Ectodermal cell (in vitro differentiated cells): ENCODE results near the gene CDCP1.

Experiments used
- H3K27ac ChIP-seq: 2 replicates; pipeline ENCODE4 v1.7.0; 2013; ENCODE audit warnings: mild to moderate bottlenecking, low read depth, low read length; ENCODE audit not compliant: insufficient read depth, poor library complexity, severe bottlenecking
- H3K27me3 ChIP-seq: 2 replicates; pipeline ENCODE4 v1.7.0; 2013; ENCODE audit warnings: mild to moderate bottlenecking, low read length; ENCODE audit not compliant: insufficient read depth, control insufficient read depth, poor library complexity, severe bottlenecking
- H3K36me3 ChIP-seq: one replicate; pipeline ENCODE4 v1.7.0; 2013; ENCODE audit warnings: low read length; ENCODE audit not compliant: control insufficient read depth, insufficient read depth
- H3K4me1 ChIP-seq: one replicate; pipeline ENCODE4 v1.7.0; 2013; ENCODE audit warnings: low read length; ENCODE audit not compliant: control insufficient read depth, insufficient read depth
- H3K4me3 ChIP-seq: 2 replicates; pipeline ENCODE4 v1.7.0; 2013; ENCODE audit warnings: low read depth, low read length, control low read depth; ENCODE audit not compliant: insufficient read depth
- H3K9me3 ChIP-seq: 2 replicates; pipeline ENCODE4 v1.7.0; 2013; ENCODE audit warnings: mild to moderate bottlenecking, low read length, moderate library complexity; ENCODE audit not compliant: control insufficient read depth
- WGBS, 2 experiments: methylation state at CpG; one replicate each; pipeline ENCODE4 v1.1.7; 2013; ENCODE audit warnings: missing lambda C conversion rate in 2 of 2; 5-methylcytosine and 5-hydroxymethylcytosine counted together

The CDCP1 gene

GRCh38 chr3:45103334-45103733 is 42.8 kb downstream of the CDCP1 start:
- H3K36me3 ChIP-seq, result no peaks in the 10 kb centered on the region
- H3K9me3 ChIP-seq, result no peaks in the 10 kb centered on the region
- H3K4me1 ChIP-seq, result no peaks in the 10 kb centered on the region
- H3K4me3 ChIP-seq, result no peak overlapping the region
- no peaks in the 10 kb centered on the region for H3K27me3 ChIP-seq
- no peak overlapping the region for H3K27ac ChIP-seq
- whole genome bisulfite sequencing, 2 experiments, result 98 to 100% methylated on average over 2 of the region's 2 CpGs

- Histone ChIP-seq H3K4me3 (no peak overlapping the region), H3K36me3 (no peaks in the 10 kb centered on the region), H3K27ac (no peak overlapping the region), H3K27me3 (no peaks in the 10 kb centered on the region), H3K4me1 (no peaks in the 10 kb centered on the region), H3K9me3 (no peaks in the 10 kb centered on the region)
- WGBS, 2 experiments, result 92 to 97% methylated on average over 3 of the region's 3 CpGs
These were observed 45.2 kb downstream of the CDCP1 start for GRCh38 chr3:45100981-45101407.

GRCh38 chr3:45098310-45098709 is 47.9 kb downstream of the CDCP1 start:
- no peaks in the 10 kb centered on the region for H3K36me3 ChIP-seq
- H3K4me1 ChIP-seq, result no peaks in the 10 kb centered on the region
- no peaks in the 10 kb centered on the region for H3K27me3 ChIP-seq
- H3K27ac ChIP-seq, result no peak overlapping the region
- no peaks in the 10 kb centered on the region for H3K9me3 ChIP-seq
- H3K4me3 ChIP-seq, result no peak overlapping the region
- WGBS, 2 experiments, result 95 to 96% methylated on average over 5 of the region's 5 CpGs

GRCh38 chr3:45097296-45097883 is 48.8 kb downstream of the CDCP1 start:
- Histone ChIP-seq H3K36me3 (no peaks in the 10 kb centered on the region), H3K9me3 (no peaks in the 10 kb centered on the region), H3K4me1 (no peaks in the 10 kb centered on the region), H3K4me3 (no peak overlapping the region), H3K27me3 (no peaks in the 10 kb centered on the region), H3K27ac (no peak overlapping the region)
- WGBS, 2 experiments, result 72 to 77% methylated on average over 6 of the region's 6 CpGs

GRCh38 chr3:45095916-45096526 is 50.2 kb downstream of the CDCP1 start:
- Histone ChIP-seq H3K27ac (no peak overlapping the region), H3K4me1 (no peaks in the 10 kb centered on the region), H3K9me3 (no peaks in the 10 kb centered on the region), H3K27me3 (no peaks in the 10 kb centered on the region), H3K4me3 (no peak overlapping the region), H3K36me3 (no peaks in the 10 kb centered on the region)
- WGBS, 2 experiments, result 80 to 88% methylated on average over 7 of the region's 7 CpGs

DNA sequence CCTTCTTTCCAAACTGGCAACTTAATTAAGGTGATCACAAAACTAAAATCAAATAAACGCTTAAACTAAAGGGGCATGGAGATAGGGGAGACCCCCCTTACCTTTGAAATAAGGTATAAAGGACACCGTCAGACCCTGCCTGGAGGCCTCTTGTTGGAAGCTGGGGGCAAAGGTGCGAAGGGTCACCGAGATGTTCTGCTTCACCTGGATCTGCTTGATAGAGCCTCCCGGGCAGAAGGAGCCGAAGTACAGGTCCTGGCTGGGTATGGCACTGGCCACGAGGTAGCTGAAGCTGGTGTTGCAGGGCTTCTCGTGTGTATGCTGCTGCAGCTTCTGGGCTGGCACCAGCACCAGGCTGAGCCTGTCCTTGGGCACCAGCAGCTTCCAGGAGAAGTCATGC is 53.0 kb downstream of the CDCP1 start:
- 93 to 98% methylated on average over 8 of the region's 8 CpGs for WGBS, 2 experiments
- Histone ChIP-seq H3K4me1 (no peaks in the 10 kb centered on the region), H3K4me3 (no peak overlapping the region), H3K9me3 (no peaks in the 10 kb centered on the region), H3K36me3 (no peaks in the 10 kb centered on the region), H3K27ac (no peak overlapping the region), H3K27me3 (no peaks in the 10 kb centered on the region)

GRCh38 chr3:45092132-45093031 is 53.8 kb downstream of the CDCP1 start:
- Histone ChIP-seq H3K4me3 (no peak overlapping the region), H3K36me3 (no peaks in the 10 kb centered on the region), H3K27me3 (no peaks in the 10 kb centered on the region), H3K9me3 (no peaks in the 10 kb centered on the region), H3K4me1 (no peaks in the 10 kb centered on the region), H3K27ac (no peak overlapping the region)
- 79% methylated on average over 12 of the region's 12 CpGs for WGBS, 2 experiments

- 92 to 94% methylated on average over 4 of the region's 4 CpGs for WGBS, 2 experiments
- Histone ChIP-seq H3K27me3 (no peaks in the 10 kb centered on the region), H3K4me1 (no peaks in the 10 kb centered on the region), H3K4me3 (no peak overlapping the region), H3K9me3 (no peaks in the 10 kb centered on the region), H3K27ac (no peak overlapping the region), H3K36me3 (no peaks in the 10 kb centered on the region)
These were observed 55.3 kb downstream of the CDCP1 start for GRCh38 chr3:45090855-45091254.

GRCh38 chr3:45088543-45089358 is 57.4 kb downstream of the CDCP1 start:
- Histone ChIP-seq H3K4me1 (no peaks in the 10 kb centered on the region), H3K27ac (no peak overlapping the region), H3K4me3 (no peak overlapping the region), H3K9me3 (no peaks in the 10 kb centered on the region), H3K36me3 (no peaks in the 10 kb centered on the region), H3K27me3 (no peaks in the 10 kb centered on the region)
- WGBS, 2 experiments, result 97% methylated on average over 8 of the region's 8 CpGs
